BLaER1 (cell line): ENCODE measurements around the gene MAP6.

Experiments
- H3K27ac ChIP-seq: shearing (Covaris generic); formaldehyde crosslinking; 2 replicates; pipeline ENCODE4 v1.8.1; 2022
- H3K27me3 ChIP-seq: shearing (Covaris generic); formaldehyde crosslinking; 2 replicates; pipeline ENCODE4 v1.8.1; 2022
- H3K36me3 ChIP-seq: shearing (Covaris generic); formaldehyde crosslinking; 2 replicates; pipeline ENCODE4 v1.8.1; 2022
- H3K4me1 ChIP-seq: shearing (Covaris generic); formaldehyde crosslinking; 2 replicates; pipeline ENCODE4 v1.8.1; 2022
- H3K4me2 ChIP-seq: shearing (Covaris generic); formaldehyde crosslinking; 2 replicates; pipeline ENCODE4 v1.8.1; 2022
- H3K4me3 ChIP-seq: shearing (Covaris generic); formaldehyde crosslinking; 2 replicates; pipeline ENCODE4 v1.8.1; 2022
- H3K9ac ChIP-seq: shearing (Covaris generic); formaldehyde crosslinking; 2 replicates; pipeline ENCODE4 v1.8.1; 2022
- H3K9me3 ChIP-seq: shearing (Covaris generic); formaldehyde crosslinking; 2 replicates; pipeline ENCODE4 v1.8.1; 2022
- H4K20me1 ChIP-seq: shearing (Covaris generic); formaldehyde crosslinking; 2 replicates; pipeline ENCODE4 v1.8.1; 2022
- Cebpa-rat ChIP-seq: shearing (Covaris generic); IDR thresholded peaks from 2 replicates; pipeline ENCODE4 v1.8.1; 2022

MAP6 gene

DNA sequence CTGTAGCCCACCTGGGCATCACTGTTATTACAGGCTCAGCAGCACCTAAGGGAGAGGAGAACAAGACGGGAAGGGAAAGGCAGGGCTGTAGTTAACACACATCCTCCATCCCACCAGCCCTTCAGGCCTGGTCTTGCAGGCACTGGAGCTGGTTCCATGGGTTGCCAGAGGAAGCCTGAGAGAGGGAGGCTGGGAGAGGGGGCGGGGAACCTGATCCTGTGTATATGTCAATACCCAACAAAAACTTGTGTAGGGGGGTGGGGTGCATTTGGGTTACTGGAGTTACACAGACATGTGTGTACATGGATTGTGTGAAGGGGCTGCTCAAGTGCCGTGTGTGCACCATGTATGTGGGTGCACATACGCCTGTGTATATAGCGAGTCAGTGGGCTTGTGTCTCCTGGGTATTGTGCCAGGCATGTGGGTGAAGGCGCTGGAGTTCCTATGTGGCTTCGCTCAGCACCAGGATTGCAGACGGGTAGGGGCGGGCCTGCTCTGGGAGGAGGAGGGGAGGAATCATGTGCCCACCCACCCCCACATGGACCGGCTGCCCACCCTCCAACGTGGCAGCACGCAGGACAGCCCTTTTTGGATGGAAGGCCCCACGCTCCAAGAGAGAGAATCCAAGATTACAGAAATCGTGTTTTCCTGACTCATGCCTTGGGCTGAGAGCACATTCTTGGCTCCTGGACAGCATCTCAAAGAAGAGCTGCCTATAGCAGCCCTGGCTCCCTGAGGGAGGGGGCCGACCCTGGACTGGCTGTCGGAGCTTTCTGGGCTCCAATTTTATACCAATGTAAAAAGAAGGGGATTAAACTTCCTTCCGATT lies 111.0 kb downstream of the MAP6 start:
- no peak overlapping the region for H3K9ac ChIP-seq
- no peak overlapping the region for H3K27ac ChIP-seq
- no peak overlapping the region for H3K4me3 ChIP-seq
- H3K9me3 ChIP-seq: no peaks in the 10 kb centered on the region
- peaks cover 33% of the 10 kb centered on the region for H3K4me1 ChIP-seq
- no peaks in the 10 kb centered on the region for H3K36me3 ChIP-seq
- H4K20me1 ChIP-seq: no peaks in the 10 kb centered on the region
- no peaks in the 10 kb centered on the region for H3K27me3 ChIP-seq
- TF ChIP-seq Cebpa-rat: no peak
- H3K4me2 ChIP-seq: no peak overlapping the region

GRCh38 chr11:75556275-75556674 lies 112.6 kb downstream of the MAP6 start:
- Histone ChIP-seq H3K4me2 (no peak overlapping the region), H4K20me1 (no peaks in the 10 kb centered on the region), H3K36me3 (no peaks in the 10 kb centered on the region), H3K27me3 (no peaks in the 10 kb centered on the region), H3K9ac (no peak overlapping the region), H3K27ac (no peak overlapping the region), H3K9me3 (no peaks in the 10 kb centered on the region), H3K4me1 (peaks cover 26% of the 10 kb centered on the region), H3K4me3 (no peak overlapping the region)
- TF ChIP-seq Cebpa-rat: no peak

GRCh38 chr11:75555079-75555811 lies 113.6 kb downstream of the MAP6 start:
- Histone ChIP-seq H3K9me3 (no peaks in the 10 kb centered on the region), H3K27me3 (no peaks in the 10 kb centered on the region), H3K4me3 (no peak overlapping the region), H4K20me1 (no peaks in the 10 kb centered on the region), H3K9ac (peak overlapping the region; percentile 63; the same call in 1 of the 2 replicates), H3K36me3 (no peaks in the 10 kb centered on the region), H3K27ac (peak overlapping the region; percentile 82), H3K4me1 (peaks cover 29% of the 10 kb centered on the region), H3K4me2 (peak overlapping the region; percentile 64; the same call in 1 of the 2 replicates)
- TF ChIP-seq Cebpa-rat: no peak

- H3K27me3 ChIP-seq: no peaks in the 10 kb centered on the region
- no peaks in the 10 kb centered on the region for H3K9me3 ChIP-seq
- no peak for TF ChIP-seq Cebpa-rat
- H3K4me3 ChIP-seq: no peak overlapping the region
- no peaks in the 10 kb centered on the region for H3K36me3 ChIP-seq
- H4K20me1 ChIP-seq: no peaks in the 10 kb centered on the region
- peak overlapping the region; percentile 64 for H3K4me2 ChIP-seq
- peaks cover 37% of the 10 kb centered on the region for H3K4me1 ChIP-seq
- H3K9ac ChIP-seq: peak overlapping the region; percentile 63; the same call in 1 of the 2 replicates
- peak overlapping the region; percentile 82 for H3K27ac ChIP-seq
Measured at GRCh38 chr11:75554258-75555022, 114.4 kb downstream of the MAP6 start.

DNA sequence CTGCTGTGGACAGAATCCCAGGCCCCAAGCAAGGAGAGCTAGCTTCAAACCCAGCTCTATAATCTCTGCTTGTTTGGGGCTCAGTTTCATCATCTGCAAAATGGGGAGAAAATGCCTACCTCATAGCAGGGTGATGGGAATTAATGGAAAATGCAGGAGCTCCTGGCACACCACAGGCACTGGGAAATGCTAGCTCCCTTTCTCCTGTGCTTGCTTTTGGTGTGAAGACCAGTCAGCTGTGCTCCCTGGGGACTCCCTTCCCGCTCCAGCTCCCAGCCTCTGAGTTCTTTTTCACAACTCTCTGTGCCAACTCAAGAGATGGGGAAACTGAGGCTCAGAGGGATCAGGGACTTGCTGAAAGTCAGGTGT lies 115.0 kb downstream of the MAP6 start:
- no peaks in the 10 kb centered on the region for H3K27me3 ChIP-seq
- H3K27ac ChIP-seq: peak overlapping the region; percentile 82
- H3K36me3 ChIP-seq: no peaks in the 10 kb centered on the region
- peak overlapping the region; percentile 63; the same call in 1 of the 2 replicates for H3K9ac ChIP-seq
- H3K4me2 ChIP-seq: peak overlapping the region; percentile 64
- TF ChIP-seq Cebpa-rat: no peak
- H3K9me3 ChIP-seq: no peaks in the 10 kb centered on the region
- H3K4me3 ChIP-seq: no peak overlapping the region
- H4K20me1 ChIP-seq: no peaks in the 10 kb centered on the region
- peaks cover 39% of the 10 kb centered on the region for H3K4me1 ChIP-seq

DNA sequence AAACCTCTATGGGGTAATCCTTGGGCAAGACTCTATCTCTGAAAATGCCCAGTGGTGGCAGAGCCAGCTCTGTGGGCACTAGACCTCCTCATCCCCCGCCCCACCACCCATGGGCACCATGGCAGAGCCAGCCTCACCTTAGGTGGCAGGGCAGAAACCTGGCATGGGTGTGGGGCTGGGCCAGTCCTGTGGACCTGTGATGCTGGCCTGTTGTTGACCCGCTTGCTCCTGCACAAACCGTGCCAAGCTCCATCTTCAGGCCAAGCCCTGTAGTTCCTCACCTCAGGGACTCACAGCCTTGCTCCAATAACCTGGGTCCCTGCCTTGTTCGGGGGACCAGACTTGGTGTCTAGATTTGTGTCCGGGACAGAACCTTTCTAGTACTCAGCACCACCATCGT lies 115.7 kb downstream of the MAP6 start:
- no peaks in the 10 kb centered on the region for H3K9me3 ChIP-seq
- no peak overlapping the region for H3K9ac ChIP-seq
- H3K4me1 ChIP-seq: peaks cover 43% of the 10 kb centered on the region
- no peak overlapping the region for H3K27ac ChIP-seq
- H3K4me2 ChIP-seq: peak overlapping the region; percentile 64; the same call in 1 of the 2 replicates
- H3K4me3 ChIP-seq: no peak overlapping the region
- no peak for TF ChIP-seq Cebpa-rat
- no peaks in the 10 kb centered on the region for H3K36me3 ChIP-seq
- no peaks in the 10 kb centered on the region for H3K27me3 ChIP-seq
- H4K20me1 ChIP-seq: no peaks in the 10 kb centered on the region

GRCh38 chr11:75549370-75549958 lies 119.4 kb downstream of the MAP6 start:
- TF ChIP-seq Cebpa-rat: no peak
- Histone ChIP-seq H3K4me3 (no peak overlapping the region), H3K4me1 (peaks cover 41% of the 10 kb centered on the region), H3K4me2 (no peak overlapping the region), H3K9ac (no peak overlapping the region), H3K36me3 (no peaks in the 10 kb centered on the region), H4K20me1 (no peaks in the 10 kb centered on the region), H3K27ac (no peak overlapping the region), H3K9me3 (no peaks in the 10 kb centered on the region), H3K27me3 (no peaks in the 10 kb centered on the region)

GRCh38 chr11:75548595-75549272 lies 120.1 kb downstream of the MAP6 start:
- Histone ChIP-seq H3K9me3 (no peaks in the 10 kb centered on the region), H3K9ac (no peak overlapping the region), H3K4me3 (no peak overlapping the region), H3K4me1 (peaks cover 33% of the 10 kb centered on the region), H3K27ac (no peak overlapping the region), H3K27me3 (no peaks in the 10 kb centered on the region), H3K4me2 (0 out of 2 replicates have a peak overlapping the region, but pooled peaks have one; percentile 34), H3K36me3 (no peaks in the 10 kb centered on the region), H4K20me1 (no peaks in the 10 kb centered on the region)
- no peak for TF ChIP-seq Cebpa-rat

DNA sequence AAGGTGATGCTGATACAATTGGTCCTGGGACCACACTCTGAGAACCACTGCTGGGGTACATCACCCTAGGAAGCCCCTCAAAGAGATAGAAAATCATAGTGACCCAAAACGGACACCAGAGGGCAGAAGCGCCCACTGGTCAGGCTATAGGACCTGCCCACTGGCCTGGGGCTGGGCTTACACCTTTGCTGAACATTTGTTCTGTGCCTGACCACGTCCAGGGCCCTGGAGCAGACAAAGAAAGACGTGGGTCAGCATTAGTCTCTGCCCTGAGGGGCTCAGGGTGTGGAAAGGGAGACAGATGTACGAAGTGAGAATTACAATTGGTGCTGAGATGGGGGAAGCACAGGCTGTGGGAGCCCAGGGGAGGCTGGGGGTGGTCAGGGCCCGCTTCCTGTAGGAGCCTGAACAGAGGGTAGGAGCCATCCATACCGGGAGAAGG lies 121.2 kb downstream of the MAP6 start:
- Histone ChIP-seq H3K9ac (no peak overlapping the region), H4K20me1 (no peaks in the 10 kb centered on the region), H3K27ac (peak overlapping the region; percentile 18; the same call in 1 of the 2 replicates), H3K4me1 (peaks cover 29% of the 10 kb centered on the region), H3K36me3 (no peaks in the 10 kb centered on the region), H3K4me3 (no peak overlapping the region), H3K27me3 (no peaks in the 10 kb centered on the region), H3K4me2 (peak overlapping the region; percentile 34; the same call in 1 of the 2 replicates), H3K9me3 (no peaks in the 10 kb centered on the region)
- no peak for TF ChIP-seq Cebpa-rat
